Vagina (tissue), 2 donors: Measurements from ENCODE around the gene CHTF8.

Experiments
- POLR2A ChIP-seq, 2 donors: fragments of 450-650 bp; IDR thresholded peaks; one replicate each; pipeline ENCODE4 v1.6.1; 2017; ENCODE audit warnings: antibody characterized with exemption in 2 of 2, mild to moderate bottlenecking in 2 of 2, moderate library complexity in 2 of 2
- TF ChIP-seq, protein P1 (sequence below), 3 experiments: fragments of 450-650 bp in 2 of 3; fragments of 200-600 bp in 1 of 3; sonication (generic) in 1 of 3; IDR thresholded peaks; one replicate each; pipeline ENCODE4 v1.5.1; 2017 to 2019; ENCODE audit warnings: antibody characterized with exemption in 3 of 3, mild to moderate bottlenecking in 2 of 3, moderate library complexity in 2 of 3

DNA sequence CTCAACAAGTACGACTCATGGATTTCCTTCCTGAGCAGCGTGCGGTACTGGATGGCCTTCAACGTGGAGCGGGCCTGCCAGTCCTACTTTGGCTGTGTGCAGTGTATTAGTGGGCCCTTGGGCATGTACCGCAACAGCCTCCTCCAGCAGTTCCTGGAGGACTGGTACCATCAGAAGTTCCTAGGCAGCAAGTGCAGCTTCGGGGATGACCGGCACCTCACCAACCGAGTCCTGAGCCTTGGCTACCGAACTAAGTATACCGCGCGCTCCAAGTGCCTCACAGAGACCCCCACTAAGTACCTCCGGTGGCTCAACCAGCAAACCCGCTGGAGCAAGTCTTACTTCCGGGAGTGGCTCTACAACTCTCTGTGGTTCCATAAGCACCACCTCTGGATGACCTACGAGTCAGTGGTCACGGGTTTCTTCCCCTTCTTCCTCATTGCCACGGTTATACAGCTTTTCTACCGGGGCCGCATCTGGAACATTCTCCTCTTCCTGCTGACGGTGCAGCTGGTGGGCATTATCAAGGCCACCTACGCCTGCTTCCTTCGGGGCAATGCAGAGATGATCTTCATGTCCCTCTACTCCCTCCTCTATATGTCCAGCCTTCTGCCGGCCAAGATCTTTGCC is 17.9 kb downstream of the CHTF8 start:
- TF ChIP-seq, protein P1, sequence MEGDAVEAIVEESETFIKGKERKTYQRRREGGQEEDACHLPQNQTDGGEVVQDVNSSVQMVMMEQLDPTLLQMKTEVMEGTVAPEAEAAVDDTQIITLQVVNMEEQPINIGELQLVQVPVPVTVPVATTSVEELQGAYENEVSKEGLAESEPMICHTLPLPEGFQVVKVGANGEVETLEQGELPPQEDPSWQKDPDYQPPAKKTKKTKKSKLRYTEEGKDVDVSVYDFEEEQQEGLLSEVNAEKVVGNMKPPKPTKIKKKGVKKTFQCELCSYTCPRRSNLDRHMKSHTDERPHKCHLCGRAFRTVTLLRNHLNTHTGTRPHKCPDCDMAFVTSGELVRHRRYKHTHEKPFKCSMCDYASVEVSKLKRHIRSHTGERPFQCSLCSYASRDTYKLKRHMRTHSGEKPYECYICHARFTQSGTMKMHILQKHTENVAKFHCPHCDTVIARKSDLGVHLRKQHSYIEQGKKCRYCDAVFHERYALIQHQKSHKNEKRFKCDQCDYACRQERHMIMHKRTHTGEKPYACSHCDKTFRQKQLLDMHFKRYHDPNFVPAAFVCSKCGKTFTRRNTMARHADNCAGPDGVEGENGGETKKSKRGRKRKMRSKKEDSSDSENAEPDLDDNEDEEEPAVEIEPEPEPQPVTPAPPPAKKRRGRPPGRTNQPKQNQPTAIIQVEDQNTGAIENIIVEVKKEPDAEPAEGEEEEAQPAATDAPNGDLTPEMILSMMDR (IDR thresholded peaks at IDR 0.05) = no peak
- no peak for TF ChIP-seq POLR2A (IDR thresholded peaks at IDR 0.05)
